ENCODE data around the gene ADAMTSL3.

ADAMTSL3 gene

GRCh38 chr15:83904107-83905040 lies 250.5 kb downstream of the ADAMTSL3 start:
- TF ChIP-seq TAF1 (IDR thresholded peaks at IDR 0.05; ENCODE audit: borderline replicate concordance, insufficient read depth, low read length): no peak
- no peak for TF ChIP-seq FOXP2 (optimal IDR thresholded peaks at IDR 0.05; ENCODE audit: borderline replicate concordance, extremely low read depth, extremely low read length, insufficient read depth)
- no peak for TF ChIP-seq REST (IDR thresholded peaks at IDR 0.05; ENCODE audit: insufficient read depth in 1 of 2, low read depth in 2 of 2, low read length in 2 of 2)

- TF ChIP-seq POLR2AphosphoS5 (IDR thresholded peaks at IDR 0.05; ENCODE audit: low read depth, low read length): no peak
- TF ChIP-seq TAF1 (IDR thresholded peaks at IDR 0.05; ENCODE audit: borderline replicate concordance, insufficient read depth, low read length): no peak
- no peak for TF ChIP-seq REST (IDR thresholded peaks at IDR 0.05; ENCODE audit: insufficient read depth in 1 of 2, low read depth in 2 of 2, low read length in 2 of 2)
Observed at GRCh38 chr15:83905556-83906273, 251.8 kb downstream of the ADAMTSL3 start.

DNA sequence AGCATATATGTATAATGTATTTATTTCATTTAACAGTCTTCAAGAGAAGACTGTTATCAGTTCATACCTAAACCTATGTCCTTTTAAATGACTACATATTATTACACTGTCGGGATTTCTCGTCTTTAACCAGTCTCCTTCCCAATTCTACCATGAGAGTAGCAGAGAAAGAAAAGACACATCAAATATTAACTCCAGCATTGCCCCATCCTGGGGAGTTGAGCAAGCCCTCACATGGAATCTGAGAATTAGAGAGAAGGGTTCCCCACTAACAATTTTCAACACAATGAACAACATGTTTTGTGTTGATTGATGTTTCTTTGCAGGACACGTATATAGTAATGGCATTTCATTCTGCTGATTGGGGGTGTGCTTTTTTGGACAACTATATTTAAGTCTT lies 257.4 kb downstream of the ADAMTSL3 start:
- TF ChIP-seq FOXP2 (optimal IDR thresholded peaks at IDR 0.05; ENCODE audit: borderline replicate concordance, extremely low read depth, extremely low read length, insufficient read depth): no peak
- TF ChIP-seq POLR2AphosphoS5 (IDR thresholded peaks at IDR 0.05; ENCODE audit: low read depth, low read length): no peak
- TF ChIP-seq REST (IDR thresholded peaks at IDR 0.05; ENCODE audit: insufficient read depth in 1 of 2, low read depth in 2 of 2, low read length in 2 of 2): no peak
- no peak for TF ChIP-seq SIN3A (IDR thresholded peaks at IDR 0.05; ENCODE audit: borderline replicate concordance, insufficient read depth, low read length)
- no peak for TF ChIP-seq TAF1 (IDR thresholded peaks at IDR 0.05; ENCODE audit: borderline replicate concordance, insufficient read depth, low read length)

GRCh38 chr15:83912343-83912742 lies 258.4 kb downstream of the ADAMTSL3 start:
- no peak for TF ChIP-seq FOXP2 (optimal IDR thresholded peaks at IDR 0.05; ENCODE audit: borderline replicate concordance, extremely low read depth, extremely low read length, insufficient read depth)
- TF ChIP-seq POLR2AphosphoS5 (IDR thresholded peaks at IDR 0.05; ENCODE audit: low read depth, low read length): no peak
- no peak for TF ChIP-seq TAF1 (IDR thresholded peaks at IDR 0.05; ENCODE audit: borderline replicate concordance, insufficient read depth, low read length)
- TF ChIP-seq SIN3A (IDR thresholded peaks at IDR 0.05; ENCODE audit: borderline replicate concordance, insufficient read depth, low read length): no peak
- TF ChIP-seq REST (IDR thresholded peaks at IDR 0.05; ENCODE audit: insufficient read depth in 1 of 2, low read depth in 2 of 2, low read length in 2 of 2): no peak

All from PFSK-1 (cell line).